WI38 (cell line): ENCODE measurements around the gene CDK15.

ENCODE experiments used
- H3K4me3 ChIP-seq: 2 replicates; pipeline ENCODE4 v1.5.1; 2011; ENCODE audit warnings: low read depth, mild to moderate bottlenecking, control low read depth, low read length
- CTCF ChIP-seq: IDR thresholded peaks from 2 replicates; pipeline ENCODE4 v1.5.1; 2012; ENCODE audit warnings: low read depth, mild to moderate bottlenecking, control low read depth, low read length

CDK15 gene

GRCh38 chr2:201816657-201817575 is 10.6 kb downstream of the CDK15 start:
- no peak for TF ChIP-seq CTCF
- no peak overlapping the region for H3K4me3 ChIP-seq

GRCh38 chr2:201820383-201821007 is 14.2 kb downstream of the CDK15 start:
- no peak for TF ChIP-seq CTCF
- H3K4me3 ChIP-seq = no peak overlapping the region

- no peak overlapping the region for H3K4me3 ChIP-seq
- no peak for TF ChIP-seq CTCF
Observed at GRCh38 chr2:201821080-201821479, 14.7 kb downstream of the CDK15 start.

GRCh38 chr2:201824212-201824611 is 17.9 kb downstream of the CDK15 start:
- TF ChIP-seq CTCF = no peak
- H3K4me3 ChIP-seq = no peak overlapping the region

GRCh38 chr2:201827621-201828020 is 21.3 kb downstream of the CDK15 start:
- H3K4me3 ChIP-seq = no peak overlapping the region
- TF ChIP-seq CTCF = no peak

GRCh38 chr2:201828220-201828619 is 21.9 kb downstream of the CDK15 start:
- H3K4me3 ChIP-seq = no peak overlapping the region
- TF ChIP-seq CTCF = no peak

- TF ChIP-seq CTCF = no peak
- H3K4me3 ChIP-seq = no peak overlapping the region
Observed at GRCh38 chr2:201830666-201831065, 24.3 kb downstream of the CDK15 start.
